Neural crest cell (in vitro differentiated cells): ENCODE data around the gene ATM. TPM values are rescaled to one million over a fixed set of nuclear protein-coding genes. Genes with fewer than 3 reads are reported as not detected.
"Not testable (repeated sequence)": the region's sequence is repeated elsewhere in the genome, so short reads cannot be mapped to it uniquely, and the experiment has no call there.

Experiments
- DNase-seq: peaks from one replicate; pipeline ENCODE4 v3.0.0; 2021; ENCODE audit warnings: low read depth, mixed read lengths, low spot score
- H3K27ac Mint-ChIP-seq: one replicate; pipeline ENCODE4 v1.8.0; 2021; ENCODE audit warnings: mild to moderate bottlenecking, mixed read lengths; ENCODE audit not compliant: unreplicated experiment
- H3K27me3 Mint-ChIP-seq: 2 replicates; pipeline ENCODE4 v1.8.0; 2021; ENCODE audit warnings: low read depth, mild to moderate bottlenecking, mixed read lengths
- H3K36me3 Mint-ChIP-seq: 2 replicates; pipeline ENCODE4 v1.8.0; 2021; ENCODE audit warnings: low read depth, mild to moderate bottlenecking, mixed read lengths
- H3K4me1 Mint-ChIP-seq: 2 replicates; pipeline ENCODE4 v1.8.0; 2021; ENCODE audit warnings: mixed read lengths
- H3K4me3 Mint-ChIP-seq: one replicate; pipeline ENCODE4 v1.8.0; 2021; ENCODE audit warnings: mild to moderate bottlenecking, mixed read lengths
- H3K9me3 Mint-ChIP-seq: 2 replicates; pipeline ENCODE4 v1.8.0; 2021; ENCODE audit warnings: mixed read lengths
- total RNA-seq: library from RNA; stranded (reverse); gene quantifications from 2 replicates; pipeline ENCODE4 v1.2.1, GENCODE V29; 2021
- TF ChIP-seq, protein P1 (sequence below): fragments of 200-600 bp; sonication (generic); conservative IDR thresholded peaks from 2 replicates; pipeline ENCODE4 v1.5.0; 2021; ENCODE audit warnings: antibody characterized with exemption, mild to moderate bottlenecking

The ATM gene
- total RNA-seq, 1 donor from 2014 or later = 68.5 TPM

DNA sequence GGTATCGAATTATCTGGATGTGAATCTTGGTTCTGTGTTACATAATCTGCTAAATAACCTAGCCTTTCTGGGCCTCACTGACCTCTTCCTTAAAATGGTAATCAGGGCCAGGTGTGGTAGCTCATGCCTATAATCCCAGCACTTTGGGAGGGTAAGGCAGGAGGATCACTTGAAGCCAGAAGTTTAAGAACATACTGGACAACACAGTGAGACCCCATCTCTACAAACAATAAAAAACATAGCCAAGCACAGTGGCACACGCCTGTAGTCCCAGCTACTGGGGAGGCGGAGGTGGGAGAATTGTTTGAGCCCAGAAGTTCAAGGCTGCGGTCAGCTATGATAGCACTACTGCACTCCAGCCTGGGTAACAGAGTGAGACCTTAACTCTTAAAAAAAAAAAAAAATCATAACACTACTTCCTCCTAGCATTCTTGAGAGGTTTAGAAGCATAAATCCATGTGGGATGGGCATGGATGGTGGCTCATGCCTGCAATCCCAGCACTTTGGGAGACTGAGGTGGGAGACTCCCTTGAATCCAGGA lies 171.9 kb downstream of the ATM start:
- Mint-ChIP-seq H3K4me1 (no peaks in the 10 kb centered on the region), H3K4me3 (no peak overlapping the region), H3K27me3 (no peaks in the 10 kb centered on the region), H3K36me3 (no peaks in the 10 kb centered on the region), H3K9me3 (no peaks in the 10 kb centered on the region), H3K27ac (no peak overlapping the region)
- TF ChIP-seq, protein P1, sequence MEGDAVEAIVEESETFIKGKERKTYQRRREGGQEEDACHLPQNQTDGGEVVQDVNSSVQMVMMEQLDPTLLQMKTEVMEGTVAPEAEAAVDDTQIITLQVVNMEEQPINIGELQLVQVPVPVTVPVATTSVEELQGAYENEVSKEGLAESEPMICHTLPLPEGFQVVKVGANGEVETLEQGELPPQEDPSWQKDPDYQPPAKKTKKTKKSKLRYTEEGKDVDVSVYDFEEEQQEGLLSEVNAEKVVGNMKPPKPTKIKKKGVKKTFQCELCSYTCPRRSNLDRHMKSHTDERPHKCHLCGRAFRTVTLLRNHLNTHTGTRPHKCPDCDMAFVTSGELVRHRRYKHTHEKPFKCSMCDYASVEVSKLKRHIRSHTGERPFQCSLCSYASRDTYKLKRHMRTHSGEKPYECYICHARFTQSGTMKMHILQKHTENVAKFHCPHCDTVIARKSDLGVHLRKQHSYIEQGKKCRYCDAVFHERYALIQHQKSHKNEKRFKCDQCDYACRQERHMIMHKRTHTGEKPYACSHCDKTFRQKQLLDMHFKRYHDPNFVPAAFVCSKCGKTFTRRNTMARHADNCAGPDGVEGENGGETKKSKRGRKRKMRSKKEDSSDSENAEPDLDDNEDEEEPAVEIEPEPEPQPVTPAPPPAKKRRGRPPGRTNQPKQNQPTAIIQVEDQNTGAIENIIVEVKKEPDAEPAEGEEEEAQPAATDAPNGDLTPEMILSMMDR = no peak
- no peak for DNase-seq

DNA sequence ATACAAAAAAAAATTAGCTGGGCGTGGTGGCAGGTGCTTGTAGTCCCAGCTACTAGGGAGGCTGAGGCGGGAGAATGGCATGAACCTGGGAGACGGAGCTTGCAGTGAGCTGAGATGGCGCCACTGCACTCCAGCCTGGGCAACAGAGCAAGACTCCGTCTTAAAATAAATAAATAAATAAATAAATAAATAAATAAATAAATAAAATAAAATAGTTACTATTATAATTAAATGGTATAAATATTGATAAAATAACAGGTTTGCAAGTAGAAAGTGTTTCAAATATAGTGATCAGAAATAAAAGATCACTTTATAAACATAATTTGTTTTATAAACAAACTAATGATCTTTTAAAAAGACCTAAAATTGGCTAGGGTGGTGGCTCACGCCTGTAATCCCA lies 173.8 kb downstream of the ATM start:
- not testable (repeated sequence) for H3K4me3 Mint-ChIP-seq, H3K9me3 Mint-ChIP-seq, H3K4me1 Mint-ChIP-seq, H3K36me3 Mint-ChIP-seq, H3K27me3 Mint-ChIP-seq, H3K27ac Mint-ChIP-seq, DNase-seq

DNA sequence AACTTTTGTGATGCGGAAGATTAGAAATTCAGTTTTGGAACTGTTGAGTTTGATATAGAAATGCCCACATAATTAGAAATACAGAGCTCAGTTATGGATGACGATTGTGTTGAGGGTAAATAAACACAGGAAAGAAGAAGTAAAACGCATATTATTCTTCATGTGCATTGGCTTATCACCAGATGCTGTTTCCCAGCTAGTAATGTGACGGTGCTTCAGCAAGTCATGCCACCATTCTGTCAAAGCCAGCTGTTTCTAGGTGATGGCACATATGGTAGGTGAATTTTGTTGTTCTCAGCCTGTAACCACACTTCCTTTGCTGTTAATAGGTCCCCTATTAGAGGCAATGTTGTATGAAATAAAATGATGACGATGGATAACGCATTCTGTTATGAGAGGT lies 175.6 kb downstream of the ATM start:
- Mint-ChIP-seq H3K4me1 (no peaks in the 10 kb centered on the region), H3K36me3 (no peaks in the 10 kb centered on the region), H3K9me3 (no peaks in the 10 kb centered on the region), H3K4me3 (no peak overlapping the region), H3K27ac (no peak overlapping the region), H3K27me3 (no peaks in the 10 kb centered on the region)
- TF ChIP-seq, protein P1 = no peak
- no peak for DNase-seq

DNA sequence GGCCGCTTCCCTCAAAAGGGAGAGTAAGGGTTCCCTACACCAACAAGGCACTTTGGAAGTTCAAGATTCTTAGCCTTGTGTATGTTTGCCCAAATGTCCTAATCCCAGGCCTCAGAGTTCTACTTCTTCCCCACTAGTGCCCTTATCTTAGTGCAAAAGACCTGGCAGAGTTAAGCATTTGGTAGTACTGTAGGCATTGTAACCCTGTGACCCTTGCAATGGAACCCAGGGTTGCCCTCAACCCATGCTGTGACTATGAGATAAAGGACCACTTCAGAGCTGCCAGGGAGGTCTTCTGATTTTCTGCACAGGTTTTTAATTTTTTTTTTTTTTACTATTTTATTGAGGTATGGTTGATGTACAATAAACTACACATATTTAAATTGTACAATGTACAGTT lies 179.4 kb downstream of the ATM start:
- Mint-ChIP-seq H3K4me1 (no peaks in the 10 kb centered on the region), H3K36me3 (no peaks in the 10 kb centered on the region), H3K27ac (no peak overlapping the region), H3K27me3 (no peaks in the 10 kb centered on the region), H3K4me3 (no peak overlapping the region), H3K9me3 (no peaks in the 10 kb centered on the region)
- DNase-seq = no peak
- TF ChIP-seq, protein P1 = no peak

DNA sequence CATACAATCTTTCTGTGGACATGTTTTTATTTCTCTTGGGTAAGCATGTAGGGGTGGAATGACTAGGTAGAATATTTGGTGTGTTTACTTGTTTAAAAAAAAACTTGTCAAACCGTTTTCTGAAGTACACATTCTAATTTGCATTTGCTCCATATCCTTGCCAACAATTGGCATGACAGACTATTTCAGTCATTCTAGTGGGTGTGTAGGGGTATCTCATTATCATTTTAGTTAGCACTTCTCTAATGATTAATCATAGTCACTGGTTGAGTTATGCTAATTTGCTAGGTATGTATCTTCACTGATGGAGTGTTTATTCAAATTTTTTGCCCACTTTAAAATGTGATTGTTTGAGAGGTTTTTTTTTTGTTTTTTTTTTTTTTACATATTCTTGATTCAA lies 180.2 kb downstream of the ATM start:
- Mint-ChIP-seq H3K36me3 (no peaks in the 10 kb centered on the region), H3K9me3 (no peaks in the 10 kb centered on the region), H3K4me3 (no peak overlapping the region), H3K27me3 (no peaks in the 10 kb centered on the region), H3K27ac (no peak overlapping the region), H3K4me1 (no peaks in the 10 kb centered on the region)
- no peak for DNase-seq
- TF ChIP-seq, protein P1 = no peak

DNA sequence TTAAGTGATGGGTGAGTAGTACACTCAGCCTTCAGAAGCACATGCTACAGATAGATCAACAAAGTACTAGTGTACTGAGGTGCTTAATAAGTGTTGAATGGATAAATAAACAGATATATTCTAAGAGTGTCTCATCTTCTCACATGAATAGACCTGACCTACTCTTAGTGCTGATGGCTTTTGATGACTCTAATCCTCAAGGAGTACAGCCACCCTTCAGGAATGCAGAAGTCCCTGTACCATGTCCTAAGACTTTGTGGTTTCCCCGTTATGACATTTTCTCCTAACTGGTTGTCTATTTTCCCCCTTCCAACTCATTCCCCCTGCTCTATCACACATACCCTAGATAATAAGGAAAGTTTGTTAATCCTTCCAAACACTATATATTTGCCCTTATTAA lies 182.8 kb downstream of the ATM start:
- Mint-ChIP-seq H3K4me1 (no peaks in the 10 kb centered on the region), H3K36me3 (no peaks in the 10 kb centered on the region), H3K9me3 (no peaks in the 10 kb centered on the region), H3K27me3 (no peaks in the 10 kb centered on the region), H3K27ac (no peak overlapping the region), H3K4me3 (no peak overlapping the region)
- TF ChIP-seq, protein P1 = no peak
- DNase-seq = no peak
